K562 (cell line): ENCODE results near the gene GPR78. TPM values are rescaled to one million over a fixed set of nuclear protein-coding genes. Genes with fewer than 3 reads are reported as not detected.

Experiments
- ATAC-seq: fragments of 200-7000 bp; cut with Tn5 transposase; 3 replicates; pipeline ENCODE4 v1.9.1; 2020; ENCODE audit warnings: moderate library complexity
- BruUV-seq: library from RNA; stranded (reverse); fragments of 400-500 nt; replicated peaks from 2 replicates; lab custom pipeline; 2021; lab: Mats Ljungman, UMichigan
- CTCF ChIA-PET: fragments of 300-600 bp; formaldehyde crosslinking; extraction: SDS; loops from one replicate; lab custom pipeline; 2021; ENCODE audit warnings: low intra/inter-chr PET ratio; lab: Yijun Ruan, JAX
- POLR2A ChIA-PET: fragments of 300-600, 350-650 bp; sonication (Branson Sonifier 250); formaldehyde crosslinking; extraction: SDS; loops from one replicate; lab custom pipeline; 2021; ENCODE audit warnings: antibody characterized with exemption, inconsistent platforms; lab: Yijun Ruan, JAX
- DNase-seq, 4 experiments: peaks; one replicate each; pipeline versions ENCODE4 v3.0.0 to v3.0.0-alpha.2; 2011 to 2018; ENCODE audit warnings: low spot score in 3 of 4, mixed read lengths in 3 of 4; ENCODE audit errors: extremely low read depth in 1 of 4
- FAIRE-seq: peaks from 2 replicates; lab custom pipeline; 2011; peaks lifted over from hg19 to GRCh38; lab: Jason Lieb, UNC
- H2AFZ ChIP-seq: 2 replicates; pipeline ENCODE4 v1.6.0; 2011; ENCODE audit warnings: low read depth, low read length, control low read depth, inconsistent platforms
- H3K27ac ChIP-seq: fragments of 200-600 bp; 3 replicates; pipeline ENCODE4 v1.8.0; 2011; ENCODE audit warnings: low read depth, mild to moderate bottlenecking, control low read depth, inconsistent platforms, low read length, moderate library complexity, mixed read lengths; ENCODE audit errors: extremely low read depth
- H3K27me3 ChIP-seq, 2 experiments: fragments of 300-600 bp in 1 of 2; 2 replicates in 1 of 2; 3 replicates in 1 of 2; pipeline versions ENCODE4 v1.6.0 to v1.8.0; 2011; ENCODE audit warnings: inconsistent platforms in 2 of 2, low read length in 2 of 2, mild to moderate bottlenecking in 1 of 2, mixed read lengths in 1 of 2, moderate library complexity in 1 of 2; ENCODE audit not compliant: control insufficient read depth in 2 of 2, insufficient read depth in 2 of 2
- H3K36me3 ChIP-seq: fragments of 300-600 bp; 3 replicates; pipeline ENCODE4 v1.8.0; 2011; ENCODE audit warnings: mild to moderate bottlenecking, low read length, inconsistent platforms; ENCODE audit not compliant: control insufficient read depth, insufficient read depth
- H3K4me1 ChIP-seq, 2 experiments: fragments of 200-600 bp in 1 of 2; replicated peaks in 1 of 2; 2 replicates in 1 of 2; 3 replicates in 1 of 2; pipeline versions ENCODE4 v1.5.1 to v1.8.0; 2011; ENCODE audit warnings: inconsistent platforms in 2 of 2, low read length in 2 of 2, mild to moderate bottlenecking in 1 of 2, mixed read lengths in 1 of 2, moderate library complexity in 1 of 2; ENCODE audit not compliant: control insufficient read depth in 2 of 2, insufficient read depth in 2 of 2
- H3K4me2 ChIP-seq: 2 replicates; pipeline ENCODE4 v1.6.1; 2011; ENCODE audit warnings: low read length, control low read depth, inconsistent platforms, mixed read lengths; ENCODE audit not compliant: insufficient read depth
- H3K4me3 ChIP-seq: fragments of 200-600 bp; sonication (generic), shearing (Covaris generic); 2 replicates; pipeline ENCODE4 v1.5.1; 2016; ENCODE audit warnings: control low read depth, inconsistent platforms
- H3K79me2 ChIP-seq: fragments of 200-600 bp; 3 replicates; pipeline ENCODE4 v1.8.0; 2011; ENCODE audit warnings: low read length, inconsistent platforms; ENCODE audit not compliant: control insufficient read depth, insufficient read depth
- H3K9ac ChIP-seq, 2 experiments: 2 replicates each; pipeline versions ENCODE4 v1.6.0 to v1.6.1; 2011; ENCODE audit warnings: low read depth in 2 of 2, low read length in 2 of 2, control low read depth in 1 of 2, inconsistent platforms in 1 of 2, mild to moderate bottlenecking in 1 of 2, mixed read lengths in 1 of 2; ENCODE audit not compliant: insufficient read depth in 1 of 2
- H3K9me1 ChIP-seq: one replicate; pipeline ENCODE4 v1.6.0; 2011; ENCODE audit warnings: inconsistent platforms, mild to moderate bottlenecking, low read length, moderate library complexity; ENCODE audit not compliant: control insufficient read depth, insufficient read depth
- H3K9me3 ChIP-seq: replicated peaks from 2 replicates; pipeline ENCODE4 v1.5.1; 2011; ENCODE audit warnings: low read depth, low read length, inconsistent platforms; ENCODE audit not compliant: control insufficient read depth, insufficient read depth
- H4K20me1 ChIP-seq: replicated peaks from 2 replicates; pipeline ENCODE4 v1.6.1; 2011; ENCODE audit warnings: low read length, inconsistent platforms, mixed read lengths; ENCODE audit not compliant: control insufficient read depth, insufficient read depth
- ADNP ChIP-seq: fragments of 200-800 bp; sonication (Bioruptor generic); IDR thresholded peaks from 2 replicates; pipeline ENCODE4 v1.6.1; 2016; ENCODE audit warnings: missing genetic modification characterization, missing compliant biosample characterization
- C11orf30 ChIP-seq: fragments of 450-650 bp; IDR thresholded peaks from 2 replicates; pipeline ENCODE4 v1.6.1; 2016; ENCODE audit warnings: low read depth, mild to moderate bottlenecking
- CHD4 ChIP-seq: fragments of 200-600 bp; sonication (generic); IDR thresholded peaks from 3 replicates; pipeline ENCODE4 v1.6.1; 2012; ENCODE audit warnings: low read depth, mild to moderate bottlenecking, mixed read lengths, low read length, inconsistent platforms; ENCODE audit not compliant: insufficient read depth, insufficient replicate concordance, poor library complexity, severe bottlenecking
- EGR1 ChIP-seq: fragments of 450-650 bp; conservative IDR thresholded peaks from 2 replicates; pipeline ENCODE4 v1.6.1; 2017; ENCODE audit warnings: mild to moderate bottlenecking
- ETV1 ChIP-seq: fragments of 450-650 bp; conservative IDR thresholded peaks from 2 replicates; pipeline ENCODE4 v1.6.1; 2016; ENCODE audit warnings: missing genetic modification characterization, control low read depth, low read depth, missing compliant biosample characterization
- GABPA ChIP-seq: fragments of 200-800 bp; sonication (Bioruptor generic); conservative IDR thresholded peaks from 2 replicates; pipeline ENCODE4 v1.6.1; 2016; ENCODE audit warnings: low read depth, missing genetic modification characterization, missing compliant biosample characterization
- MAZ ChIP-seq, 2 experiments: fragments of 450-650 bp in 1 of 2; sonication (generic) in 1 of 2; formaldehyde crosslinking; IDR thresholded peaks in 1 of 2; conservative IDR thresholded peaks in 1 of 2; 2 replicates each; pipeline versions ENCODE4 v1.4.0 to v1.5.0; 2020; ENCODE audit warnings: mild to moderate bottlenecking in 1 of 2, missing genetic modification reagents in 1 of 2
- MTA1 ChIP-seq: fragments of 450-650 bp; IDR thresholded peaks from 2 replicates; pipeline ENCODE4 v1.6.1; 2017; ENCODE audit warnings: borderline replicate concordance
- MYC ChIP-seq, 2 experiments: fragments of 250-450 bp in 1 of 2; sonication (Bioruptor Pico) in 1 of 2; IDR thresholded peaks; 2 replicates each; pipeline versions ENCODE4 v1.5.1 to v1.6.1; 2012 to 2021; ENCODE audit warnings: low read depth in 2 of 2, borderline replicate concordance in 1 of 2, improper control_type of control experiment in 1 of 2, low read length in 1 of 2, mild to moderate bottlenecking in 1 of 2, moderate library complexity in 1 of 2
- NCOA2 ChIP-seq, 2 experiments: fragments of 450-650 bp; IDR thresholded peaks; 2 replicates each; pipeline ENCODE4 v1.6.1; 2018; ENCODE audit warnings: mild to moderate bottlenecking in 2 of 2, moderate library complexity in 1 of 2; ENCODE audit not compliant: partially characterized antibody in 2 of 2
- POLR2G ChIP-seq: fragments of 200-400 bp; formaldehyde crosslinking; IDR thresholded peaks from 2 replicates; pipeline ENCODE4 v1.6.1; 2017; ENCODE audit warnings: low read depth, mild to moderate bottlenecking, antibody characterized with exemption, low read length, moderate library complexity
- RBBP5 ChIP-seq: fragments of 200-600 bp; sonication (generic); IDR thresholded peaks from 2 replicates; pipeline ENCODE4 v1.6.1; 2012; ENCODE audit warnings: borderline replicate concordance, mild to moderate bottlenecking, low read length, control low read depth, inconsistent platforms; ENCODE audit not compliant: insufficient read depth, poor library complexity, severe bottlenecking
- SAP30 ChIP-seq: fragments of 200-600 bp; sonication (generic); IDR thresholded peaks from 2 replicates; pipeline ENCODE4 v1.6.1; 2012; ENCODE audit warnings: borderline replicate concordance, low read depth, mild to moderate bottlenecking, moderate library complexity, low read length, control low read depth, inconsistent platforms; ENCODE audit not compliant: insufficient read depth, poor library complexity, severe bottlenecking
- SMAD4 ChIP-seq: fragments of 250-450 bp; sonication (Bioruptor Pico); conservative IDR thresholded peaks from 2 replicates; pipeline ENCODE4 v1.8.0; 2021; ENCODE audit warnings: inconsistent platforms, mild to moderate bottlenecking, moderate library complexity
- TFAP4 ChIP-seq: sonication (generic); formaldehyde crosslinking; IDR thresholded peaks from 2 replicates; pipeline ENCODE4 v1.8.0; 2022; ENCODE audit warnings: missing genetic modification reagents, mild to moderate bottlenecking, moderate library complexity, borderline replicate concordance
- ZFP36 ChIP-seq: fragments of 150-350 bp; IDR thresholded peaks from 2 replicates; pipeline ENCODE4 v1.6.1; 2018; ENCODE audit warnings: low read length, low read depth; ENCODE audit not compliant: partially characterized antibody
- ZNF316 ChIP-seq: fragments of 450-650 bp; IDR thresholded peaks from 2 replicates; pipeline ENCODE4 v1.6.1; 2016
- ZZZ3 ChIP-seq: fragments of 450-650 bp; IDR thresholded peaks from 2 replicates; pipeline ENCODE4 v1.6.1; 2016; ENCODE audit warnings: antibody characterized with exemption, mild to moderate bottlenecking, moderate library complexity
- WGBS: fragments of 100-300 bp; shearing (Covaris generic); methylation state at CpG from one replicate; pipeline ENCODE4 v1.1.6; 2016; ENCODE audit warnings: low coverage, mixed read lengths; ENCODE audit not compliant: insufficient coverage; ENCODE audit errors: missing lambda C conversion rate; 5-methylcytosine and 5-hydroxymethylcytosine counted together
- in situ Hi-C: fragments of 300-500 bp; cut with MboI; formaldehyde crosslinking; loops from 4 replicates; pipeline ENCODE4 v1.15.0; 2018; ENCODE audit warnings: inconsistent platforms, mixed read lengths
- intact Hi-C: fragments of 100-400 bp; cut with micrococcal nuclease; formaldehyde crosslinking; loops from 2 replicates; pipeline ENCODE4 v1.14.2; 2022
- polyA plus RNA-seq, 8 experiments: library from polyadenylated mRNA; depleted of rRNA in 4 of 8; stranded (reverse) in 5 of 8; unstranded in 3 of 8; fragments of >200 nt; fragmentation: Nextera tagmentation in 2 of 8; fragmentation: Illumina TruSeq in 1 of 8; extraction: Ambion mirVana in 2 of 8; extraction: Trizol in 1 of 8; gene quantifications; 2 replicates each; pipeline versions ENCODE4 v1.2.1 to v1.2.3, GENCODE V29; 2011 to 2014; ENCODE audit warnings: inconsistent platforms in 1 of 8, missing spikeins in 1 of 8
- total RNA-seq, 7 experiments: library from RNA; depleted of rRNA in 6 of 7; stranded (reverse); fragments of >200 nt in 6 of 7; fragmentation: Illumina TruSeq in 2 of 7; extraction: Trizol in 2 of 7; gene quantifications; 2 replicates each; pipeline versions ENCODE4 v1.2.1 to v1.2.3, GENCODE V29; 2011 to 2021; ENCODE audit warnings: low replicate concordance in 1 of 7

Gene GPR78
- total and polyA plus RNA-seq, 9 of the 15 experiments (the other 6 are each of a cell fraction or from before 2014, with no cell fraction given): 0.04 to 0.13 (median 0.07) TPM; not detected in 4

GRCh38 chr4:8593264-8594096 lies 13.3 kb downstream of the GPR78 start:
- H3K79me2 ChIP-seq: no peaks in the 10 kb centered on the region; the same call in 2 of the 3 replicates
- peaks cover 11% of the 10 kb centered on the region for H4K20me1 ChIP-seq
- WGBS: 18% methylated on average over 18 of the region's 24 CpGs
- H3K9me3 ChIP-seq: no peaks in the 10 kb centered on the region
- no peaks in the 10 kb centered on the region for H3K36me3 ChIP-seq
- H3K27me3 ChIP-seq: peaks cover 7 to 23% of the 10 kb centered on the region in 2 experiments; a peak in 3 of 5 replicates
- TF ChIP-seq MAZ (CRISPR knock-in tag; conservative IDR thresholded peaks at IDR 0.05 in 1 of 2, IDR thresholded peaks at IDR 0.05 in 1 of 2) (peak in 1 of 2 experiments; percentile 52; a peak in 1 of 4 replicates), CHD4 (peak; percentile 23), ADNP (peak; percentile 5; the same call in 1 of the 2 replicates), C11orf30 (peak; percentile 43; the same call in 1 of the 2 replicates), ZZZ3 (no peak), ETV1 (tag) (peak; percentile 49; the same call in 1 of the 2 replicates), MTA1 (no peak), RBBP5 (peak; percentile 27), TFAP4 (CRISPR knock-in tag) (peak; percentile 68), EGR1 (0 out of 2 replicates have a peak, but pooled peaks have one; percentile 5), MYC (IDR thresholded peaks at IDR 0.05; ENCODE audit: low read depth, low read length) (0 out of 2 replicates have a peak, but pooled peaks have one; percentile 15), MYC (CRISPR knock-in tag; IDR thresholded peaks at IDR 0.05; ENCODE audit: borderline replicate concordance, low read depth) (no peak), NCOA2 (IDR thresholded peaks at IDR 0.05; ENCODE audit: partially characterized antibody in 2 of 2) (no peak), POLR2G (no peak), SMAD4 (CRISPR knock-in tag) (0 out of 2 replicates have a peak, but pooled peaks have one; percentile 33), GABPA (tag) (0 out of 2 replicates have a peak, but pooled peaks have one; percentile 30), SAP30 (peak; percentile 46), ZNF316 (peak; percentile 19; the same call in 1 of the 2 replicates), ZFP36 (peak; percentile 92)
- ChIA-PET CTCF (interaction anchor here (0.9 to 4.4 kb wide), 2 partner anchors 125 to 128 kb away, joined by 6 to 64 read pairs; no protein-coding TSS in a partner anchor), POLR2A (interaction anchor here (0.6 to 1.7 kb wide), 6 partner anchors 27 to 183 kb away, joined by 3 to 6 read pairs (median 3); no protein-coding TSS in a partner anchor)
- intact Hi-C loops: loop anchor here (1.0 kb wide), 3 partner anchors 46 to 351 kb away; no protein-coding TSS in a partner anchor
- H3K9me1 ChIP-seq: no peaks in the 10 kb centered on the region
- peak overlapping the region; percentile 41; the same call in 1 of the 2 replicates for H3K4me2 ChIP-seq
- in situ Hi-C loops: no loop called here
- TSS peak; percentile 42 for BruUV-seq
- FAIRE-seq (no peak), DNase-seq (peak in 3 of 4 experiments; percentile 6 to 23 (median 19)), ATAC-seq (peak; percentile 46)
- peak overlapping the region in 1 of 2 experiments; percentile 71; a peak in 2 of 4 replicates for H3K9ac ChIP-seq
- H3K4me1 ChIP-seq: peaks cover 13 to 29% of the 10 kb centered on the region in 2 experiments; a peak in 4 of 5 replicates
- H2AFZ ChIP-seq: no peak overlapping the region
- H3K27ac ChIP-seq: no peak overlapping the region
- peak overlapping the region; percentile 37; the same call in 1 of the 2 replicates for H3K4me3 ChIP-seq
